Osteoblast (primary cell): ENCODE results near the gene IREB2. TPM values are rescaled to one million over a fixed set of nuclear protein-coding genes. Genes with fewer than 3 reads are reported as not detected.

Source experiments
- DNase-seq: peaks from one replicate; pipeline ENCODE4 v3.0.0; 2011; ENCODE audit warnings: low spot score, mixed read lengths; ENCODE audit not compliant: insufficient read length; ENCODE audit errors: missing footprints
- H2AFZ ChIP-seq: 2 replicates; pipeline ENCODE4 v1.6.0; 2011; ENCODE audit warnings: mild to moderate bottlenecking, low read length
- H3K27ac ChIP-seq: 2 replicates; pipeline ENCODE4 v1.5.1; 2011; ENCODE audit warnings: mild to moderate bottlenecking, low read depth, low read length, moderate library complexity
- H3K27me3 ChIP-seq: 2 replicates; pipeline ENCODE4 v1.6.0; 2012; ENCODE audit warnings: mild to moderate bottlenecking, control low read depth, inconsistent platforms, low read length, moderate library complexity; ENCODE audit not compliant: insufficient read depth
- H3K36me3 ChIP-seq: 2 replicates; pipeline ENCODE4 v1.5.1; 2011; ENCODE audit warnings: mild to moderate bottlenecking, low read length, control low read depth, moderate library complexity; ENCODE audit not compliant: insufficient read depth
- H3K4me1 ChIP-seq: 2 replicates; pipeline ENCODE4 v1.5.1; 2011; ENCODE audit warnings: mild to moderate bottlenecking, low read length, control low read depth, moderate library complexity; ENCODE audit not compliant: insufficient read depth
- H3K4me2 ChIP-seq: 2 replicates; pipeline ENCODE4 v1.6.0; 2011; ENCODE audit warnings: mild to moderate bottlenecking, low read length; ENCODE audit not compliant: insufficient read depth
- H3K4me3 ChIP-seq: fragments of 200-600 bp; sonication (generic); 3 replicates; pipeline ENCODE4 v1.5.1; 2012; ENCODE audit warnings: mild to moderate bottlenecking, low read length, inconsistent platforms; ENCODE audit not compliant: insufficient read depth
- H3K79me2 ChIP-seq: 2 replicates; pipeline ENCODE4 v1.6.0; 2012; ENCODE audit warnings: mild to moderate bottlenecking, low read length, control low read depth, inconsistent platforms; ENCODE audit not compliant: insufficient read depth
- H3K9me3 ChIP-seq: 2 replicates; pipeline ENCODE4 v1.5.1; 2011; ENCODE audit warnings: low read depth, low read length, control low read depth
- H4K20me1 ChIP-seq: 2 replicates; pipeline ENCODE4 v1.6.0; 2012; ENCODE audit warnings: mild to moderate bottlenecking, low read length, control low read depth; ENCODE audit not compliant: insufficient read depth
- CTCF ChIP-seq: IDR thresholded peaks from 2 replicates; pipeline ENCODE4 v1.5.1; 2011; ENCODE audit warnings: mild to moderate bottlenecking, low read depth, low read length, moderate library complexity; ENCODE audit errors: extremely low read depth
- total RNA-seq: library from RNA; depleted of rRNA; stranded (reverse); fragments of >200 nt; gene quantifications from 2 replicates; pipeline ENCODE4 v1.2.3, GENCODE V29; 2012

IREB2 gene
- total RNA-seq, 1 donor, result 26.8 TPM

- Histone ChIP-seq H3K79me2 (peaks cover 98% of the 10 kb centered on the region), H3K4me3 (no peak overlapping the region), H3K36me3 (peaks cover 6% of the 10 kb centered on the region), H4K20me1 (peaks cover 71% of the 10 kb centered on the region), H3K9me3 (no peaks in the 10 kb centered on the region), H2AFZ (no peak overlapping the region), H3K4me2 (no peak overlapping the region), H3K27ac (no peak overlapping the region), H3K27me3 (no peaks in the 10 kb centered on the region), H3K4me1 (peaks cover 13% of the 10 kb centered on the region)
- no peak for DNase-seq
- TF ChIP-seq CTCF, result no peak
These were observed 14.5 kb downstream of the IREB2 start for GRCh38 chr15:78452485-78452884.

- no peak overlapping the region for H3K27ac ChIP-seq
- TF ChIP-seq CTCF, result no peak
- no peaks in the 10 kb centered on the region for H3K9me3 ChIP-seq
- no peaks in the 10 kb centered on the region for H3K27me3 ChIP-seq
- H2AFZ ChIP-seq, result no peak overlapping the region
- DNase-seq, result no peak
- H3K79me2 ChIP-seq, result peaks cover 98% of the 10 kb centered on the region
- no peak overlapping the region for H3K4me2 ChIP-seq
- H3K36me3 ChIP-seq, result no peaks in the 10 kb centered on the region
- peaks cover 73% of the 10 kb centered on the region for H4K20me1 ChIP-seq
- no peak overlapping the region for H3K4me3 ChIP-seq
- peaks cover 13% of the 10 kb centered on the region for H3K4me1 ChIP-seq
These were observed 15.4 kb downstream of the IREB2 start for GRCh38 chr15:78453447-78453846.

- H3K4me3 ChIP-seq, result no peak overlapping the region
- H2AFZ ChIP-seq, result no peak overlapping the region
- H3K27ac ChIP-seq, result no peak overlapping the region
- H3K4me1 ChIP-seq, result peaks cover 13% of the 10 kb centered on the region
- H3K9me3 ChIP-seq, result no peaks in the 10 kb centered on the region
- H4K20me1 ChIP-seq, result peaks cover 76% of the 10 kb centered on the region
- no peaks in the 10 kb centered on the region for H3K27me3 ChIP-seq
- no peak overlapping the region for H3K4me2 ChIP-seq
- H3K36me3 ChIP-seq, result no peaks in the 10 kb centered on the region
- TF ChIP-seq CTCF, result no peak
- DNase-seq, result no peak
- peaks cover 98% of the 10 kb centered on the region for H3K79me2 ChIP-seq
These were observed 17.0 kb downstream of the IREB2 start for GRCh38 chr15:78454992-78455391.

GRCh38 chr15:78455749-78456148 is 17.7 kb downstream of the IREB2 start:
- Histone ChIP-seq H3K27me3 (no peaks in the 10 kb centered on the region), H3K27ac (no peak overlapping the region), H3K4me2 (no peak overlapping the region), H4K20me1 (peaks cover 79% of the 10 kb centered on the region), H2AFZ (no peak overlapping the region), H3K79me2 (peaks cover 98% of the 10 kb centered on the region), H3K9me3 (no peaks in the 10 kb centered on the region), H3K4me3 (no peak overlapping the region), H3K36me3 (no peaks in the 10 kb centered on the region), H3K4me1 (peaks cover 13% of the 10 kb centered on the region)
- DNase-seq, result no peak
- no peak for TF ChIP-seq CTCF
